Measurements from ENCODE around the gene SPDYE16.
A peak's percentile ranks its signal among the peaks of the same experiment; 100 is the strongest.

Gene SPDYE16

DNA sequence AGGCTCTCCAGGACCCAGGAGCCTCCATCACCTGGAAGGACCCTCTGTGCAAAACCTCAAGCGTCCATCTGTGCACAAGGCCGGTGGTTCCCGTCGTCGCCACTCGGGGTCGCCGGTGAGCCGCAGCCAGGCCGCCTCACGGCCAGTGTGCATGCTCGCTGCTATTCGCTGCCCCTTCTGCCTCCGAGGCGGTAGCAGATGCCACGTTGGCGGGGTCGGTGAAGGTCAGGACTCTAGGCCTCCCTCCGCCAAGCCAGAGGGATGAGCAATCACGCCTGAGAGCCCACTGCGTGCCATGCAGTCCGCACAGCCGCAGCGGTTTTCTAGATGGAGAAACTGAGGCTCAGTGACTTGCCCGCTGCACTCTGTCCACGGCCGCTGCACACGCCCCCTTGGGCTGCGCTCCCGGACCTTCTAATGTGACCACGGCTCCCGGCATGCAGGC, 27.1 kb downstream of the SPDYE16 start:
- TF ChIP-seq, protein P1, sequence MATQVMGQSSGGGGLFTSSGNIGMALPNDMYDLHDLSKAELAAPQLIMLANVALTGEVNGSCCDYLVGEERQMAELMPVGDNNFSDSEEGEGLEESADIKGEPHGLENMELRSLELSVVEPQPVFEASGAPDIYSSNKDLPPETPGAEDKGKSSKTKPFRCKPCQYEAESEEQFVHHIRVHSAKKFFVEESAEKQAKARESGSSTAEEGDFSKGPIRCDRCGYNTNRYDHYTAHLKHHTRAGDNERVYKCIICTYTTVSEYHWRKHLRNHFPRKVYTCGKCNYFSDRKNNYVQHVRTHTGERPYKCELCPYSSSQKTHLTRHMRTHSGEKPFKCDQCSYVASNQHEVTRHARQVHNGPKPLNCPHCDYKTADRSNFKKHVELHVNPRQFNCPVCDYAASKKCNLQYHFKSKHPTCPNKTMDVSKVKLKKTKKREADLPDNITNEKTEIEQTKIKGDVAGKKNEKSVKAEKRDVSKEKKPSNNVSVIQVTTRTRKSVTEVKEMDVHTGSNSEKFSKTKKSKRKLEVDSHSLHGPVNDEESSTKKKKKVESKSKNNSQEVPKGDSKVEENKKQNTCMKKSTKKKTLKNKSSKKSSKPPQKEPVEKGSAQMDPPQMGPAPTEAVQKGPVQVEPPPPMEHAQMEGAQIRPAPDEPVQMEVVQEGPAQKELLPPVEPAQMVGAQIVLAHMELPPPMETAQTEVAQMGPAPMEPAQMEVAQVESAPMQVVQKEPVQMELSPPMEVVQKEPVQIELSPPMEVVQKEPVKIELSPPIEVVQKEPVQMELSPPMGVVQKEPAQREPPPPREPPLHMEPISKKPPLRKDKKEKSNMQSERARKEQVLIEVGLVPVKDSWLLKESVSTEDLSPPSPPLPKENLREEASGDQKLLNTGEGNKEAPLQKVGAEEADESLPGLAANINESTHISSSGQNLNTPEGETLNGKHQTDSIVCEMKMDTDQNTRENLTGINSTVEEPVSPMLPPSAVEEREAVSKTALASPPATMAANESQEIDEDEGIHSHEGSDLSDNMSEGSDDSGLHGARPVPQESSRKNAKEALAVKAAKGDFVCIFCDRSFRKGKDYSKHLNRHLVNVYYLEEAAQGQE (IDR thresholded peaks at IDR 0.05; ENCODE audit: insufficient replicate concordance, low read depth) = no peak
- TF ChIP-seq POLR2AphosphoS5 (IDR thresholded peaks at IDR 0.05; ENCODE audit: low read depth) = no peak
- TF ChIP-seq, protein P2, sequence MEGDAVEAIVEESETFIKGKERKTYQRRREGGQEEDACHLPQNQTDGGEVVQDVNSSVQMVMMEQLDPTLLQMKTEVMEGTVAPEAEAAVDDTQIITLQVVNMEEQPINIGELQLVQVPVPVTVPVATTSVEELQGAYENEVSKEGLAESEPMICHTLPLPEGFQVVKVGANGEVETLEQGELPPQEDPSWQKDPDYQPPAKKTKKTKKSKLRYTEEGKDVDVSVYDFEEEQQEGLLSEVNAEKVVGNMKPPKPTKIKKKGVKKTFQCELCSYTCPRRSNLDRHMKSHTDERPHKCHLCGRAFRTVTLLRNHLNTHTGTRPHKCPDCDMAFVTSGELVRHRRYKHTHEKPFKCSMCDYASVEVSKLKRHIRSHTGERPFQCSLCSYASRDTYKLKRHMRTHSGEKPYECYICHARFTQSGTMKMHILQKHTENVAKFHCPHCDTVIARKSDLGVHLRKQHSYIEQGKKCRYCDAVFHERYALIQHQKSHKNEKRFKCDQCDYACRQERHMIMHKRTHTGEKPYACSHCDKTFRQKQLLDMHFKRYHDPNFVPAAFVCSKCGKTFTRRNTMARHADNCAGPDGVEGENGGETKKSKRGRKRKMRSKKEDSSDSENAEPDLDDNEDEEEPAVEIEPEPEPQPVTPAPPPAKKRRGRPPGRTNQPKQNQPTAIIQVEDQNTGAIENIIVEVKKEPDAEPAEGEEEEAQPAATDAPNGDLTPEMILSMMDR (IDR thresholded peaks at IDR 0.05; ENCODE audit: insufficient read depth, low read length) = peak; percentile 97
- no peak overlapping the region for H3K27ac ChIP-seq (replicated peaks)
- H3K4me3 ChIP-seq (replicated peaks; ENCODE audit: insufficient read depth, low read length) = no peak overlapping the region
- peak in 1 of 2 experiments; percentile 62 for DNase-seq (ENCODE audit: low read depth in 1 of 2, low spot score in 1 of 2)
- H3K27me3 ChIP-seq (ENCODE audit: insufficient read depth, poor library complexity, severe bottlenecking) = no peaks in the 10 kb centered on the region

DNA sequence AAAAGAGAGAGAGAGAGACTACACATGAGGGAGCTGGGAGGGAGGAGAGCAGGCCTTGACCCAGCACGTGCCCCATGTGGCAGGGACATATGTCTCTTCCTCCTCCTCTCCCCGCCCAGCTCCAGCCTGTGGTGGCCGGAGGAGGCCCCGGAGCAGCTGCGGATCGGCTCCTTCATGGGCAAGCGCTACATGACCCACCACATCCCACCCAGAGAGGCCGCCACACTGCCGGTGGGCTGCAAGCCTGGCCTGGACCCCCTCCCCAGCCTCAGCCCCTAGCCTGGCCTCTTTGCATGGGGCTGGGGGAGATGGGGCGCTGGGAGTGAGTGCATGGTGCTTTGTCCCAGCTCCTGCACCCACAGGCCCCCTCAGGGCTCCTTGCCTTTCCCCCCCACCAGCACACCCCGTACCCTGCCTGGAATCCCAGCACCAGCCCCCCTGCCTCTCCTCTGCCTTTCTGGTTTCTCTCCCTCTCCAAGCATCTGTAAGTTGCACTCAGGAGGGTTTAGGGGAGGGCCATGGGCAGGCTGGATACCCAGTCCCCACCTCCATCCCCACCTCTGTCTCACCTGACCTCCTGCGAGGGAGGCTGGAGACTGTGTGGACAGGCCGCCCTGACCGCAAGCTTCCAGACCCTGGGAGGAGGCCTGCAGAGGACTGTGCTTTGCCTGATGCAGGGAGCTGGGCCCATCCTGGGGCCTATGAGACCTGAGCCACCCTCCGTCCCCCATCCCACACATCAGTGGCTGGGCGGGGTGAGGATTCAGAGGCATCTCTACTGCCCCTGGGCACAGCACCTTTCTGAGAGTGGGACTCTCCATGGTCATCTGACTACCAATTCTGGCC, 27.9 kb downstream of the SPDYE16 start:
- Histone ChIP-seq H3K4me3 (replicated peaks; ENCODE audit: insufficient read depth, low read length) (no peak overlapping the region), H3K27ac (replicated peaks) (no peak overlapping the region), H3K27me3 (ENCODE audit: insufficient read depth, poor library complexity, severe bottlenecking) (no peaks in the 10 kb centered on the region)
- TF ChIP-seq, protein P1 (IDR thresholded peaks at IDR 0.05; ENCODE audit: insufficient replicate concordance, low read depth) = no peak
- TF ChIP-seq GABPA (IDR thresholded peaks at IDR 0.05; ENCODE audit: low read depth) (no peak), POLR2AphosphoS5 (IDR thresholded peaks at IDR 0.05; ENCODE audit: low read depth) (no peak), SPI1 (IDR thresholded peaks at IDR 0.05; ENCODE audit: borderline replicate concordance, low read depth) (no peak)
- TF ChIP-seq, protein P2 (IDR thresholded peaks at IDR 0.05; ENCODE audit: insufficient read depth, low read length) = no peak
- DNase-seq (ENCODE audit: low read depth in 1 of 2, low spot score in 1 of 2) = no peak

DNA sequence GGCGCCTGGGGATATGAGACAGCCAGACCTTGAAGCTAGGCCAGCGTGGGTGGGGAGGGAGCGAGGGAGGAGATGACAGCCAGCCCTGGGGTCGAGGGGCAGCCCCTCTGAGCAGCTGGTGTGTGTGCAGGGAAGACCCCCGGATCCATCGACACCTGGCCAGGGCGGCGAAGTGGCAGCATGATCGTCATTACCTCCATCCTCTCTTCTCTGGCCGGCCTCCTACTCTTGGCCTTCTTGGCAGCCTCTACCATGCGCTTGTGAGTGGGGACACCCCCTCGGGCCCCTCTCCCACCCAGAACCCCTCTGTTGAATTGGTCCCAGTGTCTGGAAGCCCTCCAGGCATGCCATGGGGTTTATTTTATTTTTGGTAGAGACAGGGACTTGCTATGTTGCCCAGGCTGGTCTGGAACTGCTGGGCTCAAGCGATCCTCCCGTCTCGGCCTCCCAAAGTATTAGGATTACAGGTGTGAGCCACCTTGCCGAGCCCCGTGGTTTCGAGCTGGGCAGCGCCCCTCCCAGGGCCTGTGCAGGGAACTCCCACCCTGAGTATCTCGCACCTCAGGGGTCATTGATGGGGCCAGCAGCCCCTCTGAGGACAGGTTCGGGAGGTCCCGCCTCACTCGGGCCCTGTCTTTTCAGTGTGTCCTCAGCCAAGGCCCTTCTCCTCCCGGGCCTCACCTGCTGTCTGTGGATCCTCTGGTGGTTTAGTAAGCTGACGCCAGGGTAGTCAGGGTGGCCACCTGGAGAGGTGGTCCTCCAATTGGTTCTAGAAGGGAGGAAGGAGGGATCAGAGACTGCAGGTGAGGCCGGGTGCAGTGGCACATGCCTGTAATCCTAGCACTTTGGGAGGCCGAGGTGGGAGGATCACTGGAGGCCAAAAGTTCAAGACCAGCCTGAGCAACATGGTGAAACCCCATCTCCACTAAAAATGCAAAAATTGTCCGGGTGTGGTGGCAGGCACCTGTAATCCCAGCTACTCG, 29.0 kb downstream of the SPDYE16 start:
- TF ChIP-seq GABPA (IDR thresholded peaks at IDR 0.05; ENCODE audit: low read depth) (no peak), POLR2AphosphoS5 (IDR thresholded peaks at IDR 0.05; ENCODE audit: low read depth) (no peak), SPI1 (IDR thresholded peaks at IDR 0.05; ENCODE audit: borderline replicate concordance, low read depth) (no peak)
- TF ChIP-seq, protein P1 (IDR thresholded peaks at IDR 0.05; ENCODE audit: insufficient replicate concordance, low read depth) = no peak
- TF ChIP-seq, protein P2 (IDR thresholded peaks at IDR 0.05; ENCODE audit: insufficient read depth, low read length) = no peak
- no peak for DNase-seq (ENCODE audit: low read depth in 1 of 2, low spot score in 1 of 2)
- Histone ChIP-seq H3K27me3 (ENCODE audit: insufficient read depth, poor library complexity, severe bottlenecking) (no peaks in the 10 kb centered on the region), H3K27ac (replicated peaks) (no peak overlapping the region), H3K4me3 (replicated peaks; ENCODE audit: insufficient read depth, low read length) (no peak overlapping the region)
